Upper lobe of left lung (tissue), 6 donors: ENCODE results near the gene KDM4B. TPM values are rescaled to one million over a fixed set of nuclear protein-coding genes. Genes with fewer than 3 reads are reported as not detected.

Source experiments
- ATAC-seq, 2 donors: fragments of 200-7000 bp; cut with Tn5 transposase; one replicate each; pipeline ENCODE4 v1.9.1; 2022; ENCODE audit warnings: mild to moderate bottlenecking in 2 of 2, moderate library complexity in 2 of 2; ENCODE audit not compliant: low FRiP score in 2 of 2
- DNase-seq, 2 donors: peaks; one replicate each; pipeline ENCODE4 v3.0.0-alpha.2; 2019 to 2020
- H3K27ac ChIP-seq, 4 donors: fragments of 200-600 bp; sonication (generic); one replicate each; pipeline ENCODE4 v1.5.1; 2016 to 2019
- H3K27me3 ChIP-seq, 4 donors: fragments of 200-600 bp; sonication (generic); one replicate each; pipeline ENCODE4 v1.5.1; 2017 to 2019
- H3K36me3 ChIP-seq, 4 donors: fragments of 200-600 bp; sonication (generic); one replicate each; pipeline ENCODE4 v1.5.1; 2016 to 2019
- H3K4me1 ChIP-seq, 4 donors: fragments of 200-600 bp; sonication (generic); one replicate each; pipeline ENCODE4 v1.5.1; 2018 to 2019
- H3K4me3 ChIP-seq, 4 donors: fragments of 200-600 bp; sonication (generic); one replicate each; pipeline ENCODE4 v1.5.1; 2017 to 2019; ENCODE audit warnings: mild to moderate bottlenecking in 2 of 4, moderate library complexity in 1 of 4
- H3K9me3 ChIP-seq, 4 donors: fragments of 200-600 bp; sonication (generic); one replicate each; pipeline ENCODE4 v1.5.1; 2018 to 2019
- CTCF ChIP-seq, 6 experiments: fragments of 450-650 bp in 4 of 6; fragments of 200-600 bp in 2 of 6; sonication (generic) in 2 of 6; IDR thresholded peaks; one replicate each; pipeline ENCODE4 v1.5.1; 2016 to 2019; ENCODE audit warnings: antibody characterized with exemption in 6 of 6
- EP300 ChIP-seq, 4 donors: sonication (generic); formaldehyde crosslinking; IDR thresholded peaks; one replicate each; pipeline ENCODE4 v1.5.1; 2017; ENCODE audit warnings: antibody characterized with exemption in 4 of 4, control low read depth in 2 of 4
- POLR2A ChIP-seq, 4 donors: fragments of 450-650 bp; IDR thresholded peaks; one replicate each; pipeline ENCODE4 v1.5.1; 2016 to 2017; ENCODE audit warnings: antibody characterized with exemption in 4 of 4, mild to moderate bottlenecking in 2 of 4
- POLR2AphosphoS5 ChIP-seq, 2 donors: sonication (generic); formaldehyde crosslinking; IDR thresholded peaks; one replicate each; pipeline ENCODE4 v1.5.1; 2017; ENCODE audit warnings: antibody characterized with exemption in 2 of 2
- WGBS, 2 donors: methylation state at CpG; one replicate each; pipeline ENCODE4 v1.1.5; 2017 to 2018; 5-methylcytosine and 5-hydroxymethylcytosine counted together
- total RNA-seq, 6 donors: library from RNA; depleted of rRNA in 4 of 6; stranded (reverse); fragments of >200 nt in 4 of 6; gene quantifications; one replicate each; pipeline versions ENCODE4 v1.1.0 to v1.2.1, GENCODE V29; 2016 to 2021
- donor health status: DM: no; HTN: no; CAD: no; lungs with moderate emphysema.
- donor health status: DM: no; HTN: yes; CAD: no; lungs with severe emphysema.

KDM4B gene
- total RNA-seq, 6 donors from 2014 or later = 28.1 to 112 (median 38.2) TPM

- H3K4me3 ChIP-seq = no peak overlapping the region
- no peaks in the 10 kb centered on the region for H3K27me3 ChIP-seq
- WGBS, 2 donors = 90 to 96% methylated on average over 13 to 19 of the region's 19 CpGs
- H3K4me1 ChIP-seq = peaks cover 0 to 20% (median 8%) of the 10 kb centered on the region in 4 donors
- DNase-seq = peak in 1 of 2 donors; percentile 72
- no peak for TF ChIP-seq CTCF (IDR thresholded peaks at IDR 0.05)
- TF ChIP-seq POLR2AphosphoS5 (IDR thresholded peaks at IDR 0.05) = no peak
- TF ChIP-seq POLR2A (IDR thresholded peaks at IDR 0.05) = no peak
- TF ChIP-seq EP300 (IDR thresholded peaks at IDR 0.05) = no peak
- no peaks in the 10 kb centered on the region for H3K9me3 ChIP-seq
- no peak for ATAC-seq
- no peak overlapping the region for H3K27ac ChIP-seq
- peaks cover 11 to 76% (median 59%) of the 10 kb centered on the region in 4 donors for H3K36me3 ChIP-seq
Measured at GRCh38 chr19:5077209-5077515, 108.2 kb downstream of the KDM4B start.

GRCh38 chr19:5078182-5078581, 109.3 kb downstream of the KDM4B start:
- 80 to 92% methylated on average over 17 to 18 of the region's 18 CpGs for WGBS, 2 donors
- H3K4me1 ChIP-seq = peaks cover 0 to 20% (median 8%) of the 10 kb centered on the region in 4 donors
- peaks cover 14 to 78% (median 65%) of the 10 kb centered on the region in 4 donors for H3K36me3 ChIP-seq
- no peaks in the 10 kb centered on the region for H3K9me3 ChIP-seq
- H3K4me3 ChIP-seq = no peak overlapping the region
- TF ChIP-seq POLR2AphosphoS5 (IDR thresholded peaks at IDR 0.05) (no peak), EP300 (IDR thresholded peaks at IDR 0.05) (no peak), CTCF (IDR thresholded peaks at IDR 0.05) (no peak), POLR2A (IDR thresholded peaks at IDR 0.05) (no peak)
- ATAC-seq (no peak), DNase-seq (peak in 1 of 2 donors; percentile 53)
- H3K27ac ChIP-seq = no peak overlapping the region
- no peaks in the 10 kb centered on the region for H3K27me3 ChIP-seq

- no peak for TF ChIP-seq EP300 (IDR thresholded peaks at IDR 0.05)
- no peak for TF ChIP-seq POLR2AphosphoS5 (IDR thresholded peaks at IDR 0.05)
- TF ChIP-seq POLR2A (IDR thresholded peaks at IDR 0.05) = no peak
- TF ChIP-seq CTCF (IDR thresholded peaks at IDR 0.05) = no peak
- Histone ChIP-seq H3K36me3 (peaks cover 14 to 78% (median 67%) of the 10 kb centered on the region in 4 donors), H3K4me1 (peaks cover 0 to 20% (median 8%) of the 10 kb centered on the region in 4 donors), H3K9me3 (no peaks in the 10 kb centered on the region), H3K27me3 (no peaks in the 10 kb centered on the region), H3K27ac (no peak overlapping the region), H3K4me3 (no peak overlapping the region)
- ATAC-seq = no peak
- 89 to 95% methylated on average over 12 to 16 of the region's 16 CpGs for WGBS, 2 donors
- DNase-seq = peak in 1 of 2 donors; percentile 76
Measured at GRCh38 chr19:5078666-5079065, 109.8 kb downstream of the KDM4B start.

- no peak overlapping the region for H3K27ac ChIP-seq
- no peak overlapping the region for H3K4me3 ChIP-seq
- H3K36me3 ChIP-seq = peaks cover 14 to 80% (median 69%) of the 10 kb centered on the region in 4 donors
- H3K9me3 ChIP-seq = no peaks in the 10 kb centered on the region
- no peak for DNase-seq
- TF ChIP-seq EP300 (IDR thresholded peaks at IDR 0.05) (no peak), POLR2AphosphoS5 (IDR thresholded peaks at IDR 0.05) (no peak)
- WGBS, 2 donors = 90 to 95% methylated on average over 18 of the region's 18 CpGs
- ATAC-seq = no peak
- peaks cover 0 to 20% (median 7%) of the 10 kb centered on the region in 4 donors for H3K4me1 ChIP-seq
- H3K27me3 ChIP-seq = no peaks in the 10 kb centered on the region
Measured at GRCh38 chr19:5079071-5079774, 110.3 kb downstream of the KDM4B start.

- Histone ChIP-seq H3K36me3 (peaks cover 14 to 81% (median 70%) of the 10 kb centered on the region in 4 donors), H3K4me3 (no peak overlapping the region), H3K9me3 (no peaks in the 10 kb centered on the region), H3K27me3 (no peaks in the 10 kb centered on the region), H3K4me1 (peaks cover 0 to 12% (median 2%) of the 10 kb centered on the region in 4 donors), H3K27ac (no peak overlapping the region)
- 88 to 90% methylated on average over 27 of the region's 27 CpGs for WGBS, 2 donors
- TF ChIP-seq POLR2AphosphoS5 (IDR thresholded peaks at IDR 0.05) (no peak), CTCF (IDR thresholded peaks at IDR 0.05) (no peak), POLR2A (IDR thresholded peaks at IDR 0.05) (no peak)
- DNase-seq (peak in 1 of 2 donors; percentile 44), ATAC-seq (no peak)
Measured at GRCh38 chr19:5080030-5080654, 111.2 kb downstream of the KDM4B start.
